Middle frontal gyrus (tissue), 1 donor: ENCODE data around the gene BCLAF3.

Experiments used
- DNase-seq: peaks from one replicate; pipeline ENCODE4 v3.0.0-alpha.2; 2015; ENCODE audit warnings: low spot score; ENCODE audit errors: extremely low spot score

BCLAF3 gene

GRCh38 chrX:19990556-19991349 lies at the start of gene BCLAF3:
BCLAF3 (minus strand) TSS chrX:19991061; CDS start chrX:19970264, 20,797 bp downstream.
- peak; percentile 74 for DNase-seq

- no peak for DNase-seq
Measured at GRCh38 chrX:20038966-20039365, 48.1 kb upstream of the BCLAF3 start.

GRCh38 chrX:20037186-20037585 lies 46.3 kb upstream of the BCLAF3 start:
- DNase-seq: no peak

GRCh38 chrX:20032201-20032600 lies 41.3 kb upstream of the BCLAF3 start:
- no peak for DNase-seq

DNA sequence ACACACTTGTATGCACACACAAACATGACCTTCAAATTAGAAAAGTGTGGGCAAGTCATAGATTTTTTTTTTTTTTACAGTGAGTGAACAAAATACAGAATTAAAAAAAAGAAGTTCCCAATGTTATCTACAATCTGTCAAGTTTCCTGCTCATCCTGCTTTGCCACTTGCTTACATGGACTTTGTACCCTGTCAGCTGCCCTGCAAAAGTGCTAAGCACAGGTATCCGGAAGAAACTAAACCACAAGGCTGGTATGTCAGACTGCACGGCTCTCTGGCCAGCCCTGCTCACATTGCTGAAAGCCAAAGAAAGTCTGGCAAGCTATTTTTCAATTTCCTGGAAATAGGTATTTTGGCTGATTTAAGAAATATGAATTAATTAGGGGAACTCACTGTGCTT lies 38.9 kb upstream of the BCLAF3 start:
- no peak for DNase-seq

- DNase-seq: no peak
Measured at GRCh38 chrX:20028588-20028987, 37.7 kb upstream of the BCLAF3 start.

- DNase-seq: no peak
Measured at GRCh38 chrX:20026278-20026677, 35.4 kb upstream of the BCLAF3 start.

GRCh38 chrX:20019672-20020365 lies 29.0 kb upstream of the BCLAF3 start:
- DNase-seq: no peak

- no peak for DNase-seq
Measured at GRCh38 chrX:20016616-20016945, 25.7 kb upstream of the BCLAF3 start.

DNA sequence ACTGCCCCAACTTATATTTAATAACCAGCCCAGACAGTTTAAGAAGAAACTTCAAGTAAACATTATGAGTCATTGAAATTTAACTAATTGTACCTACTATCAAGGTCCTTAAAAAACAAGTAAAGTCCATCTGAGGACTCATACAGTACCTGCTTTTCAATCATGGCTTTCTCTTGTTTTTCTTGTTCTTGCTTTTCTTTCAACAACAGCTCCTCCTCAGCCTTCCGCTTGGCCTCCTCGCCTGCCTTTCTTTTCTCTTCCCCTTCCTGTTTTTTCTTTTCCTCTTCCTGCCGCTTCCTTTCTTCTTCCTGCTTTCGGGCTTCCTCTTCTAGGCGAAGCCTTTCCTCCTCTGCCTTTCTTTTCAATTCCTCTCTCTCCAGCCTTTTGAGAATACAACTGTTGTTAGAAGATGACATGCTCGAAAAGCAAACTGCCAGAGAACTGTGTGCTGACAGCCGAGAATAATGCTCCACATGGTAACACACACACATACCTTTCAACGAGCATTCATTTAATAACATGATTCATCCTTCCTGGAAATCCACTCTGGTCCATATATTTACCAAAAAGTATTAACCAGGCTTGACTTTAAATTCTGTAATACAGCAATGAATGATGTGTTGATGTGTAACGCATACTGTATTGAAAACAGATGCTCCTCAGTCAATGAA lies 25.2 kb upstream of the BCLAF3 start:
- no peak for DNase-seq

DNA sequence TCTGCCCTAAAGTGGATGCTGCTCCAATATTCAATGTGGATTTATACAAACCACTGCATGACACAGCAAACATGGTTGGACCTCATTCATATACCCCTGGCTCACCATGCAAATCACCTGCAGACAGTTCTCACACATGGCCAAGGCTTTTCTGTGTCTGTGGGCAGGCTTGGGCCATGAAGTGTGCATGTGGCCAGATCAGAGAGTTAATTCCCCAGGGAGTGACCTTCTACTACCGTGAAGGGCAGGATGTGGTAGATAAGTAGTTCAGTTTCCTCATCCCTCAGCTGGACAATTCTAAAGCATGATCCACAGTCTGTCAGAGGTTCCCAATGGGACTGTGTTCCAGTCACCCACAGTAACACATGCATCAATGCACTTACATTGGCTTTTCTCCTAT lies 24.6 kb upstream of the BCLAF3 start:
- no peak for DNase-seq

GRCh38 chrX:20011608-20012007 lies 20.7 kb upstream of the BCLAF3 start:
- DNase-seq: no peak

DNA sequence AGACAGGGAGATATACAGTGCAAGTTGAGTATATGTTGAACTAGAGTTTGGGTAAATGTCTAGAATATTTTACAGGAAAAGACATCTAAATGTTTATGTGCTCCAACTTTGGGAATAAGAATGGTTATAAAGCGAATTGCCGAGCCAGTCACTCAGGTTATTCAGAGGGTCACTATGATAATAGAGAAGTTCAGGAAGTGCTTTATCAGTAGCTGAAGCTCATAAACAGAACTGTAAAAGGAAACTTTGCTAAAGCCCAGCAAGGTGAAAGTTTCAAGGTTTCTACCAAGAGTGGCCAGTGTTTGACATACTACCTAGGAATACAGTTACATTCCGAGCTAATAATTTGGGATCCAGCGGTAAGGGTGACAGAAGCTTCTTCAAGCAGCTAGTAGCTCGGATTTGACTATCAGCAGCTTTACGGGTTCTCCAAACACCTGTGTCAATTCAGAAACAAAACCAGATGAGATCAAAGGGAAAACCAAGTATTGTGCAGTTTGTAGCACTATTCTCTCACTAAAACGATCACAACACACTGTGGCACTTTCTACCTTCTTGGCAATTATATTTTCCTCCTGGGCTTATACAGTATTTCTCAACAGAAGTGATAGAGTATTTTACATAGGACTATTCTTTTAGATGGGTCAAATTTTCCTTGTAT lies 17.2 kb upstream of the BCLAF3 start:
- DNase-seq: no peak

GRCh38 chrX:20005883-20006282 lies 15.0 kb upstream of the BCLAF3 start:
- DNase-seq: no peak

- DNase-seq: no peak
Measured at GRCh38 chrX:20001588-20001987, 10.7 kb upstream of the BCLAF3 start.

- DNase-seq: no peak
Measured at GRCh38 chrX:19991350-19991718, 473 bp upstream of the BCLAF3 start.

GRCh38 chrX:19990151-19990555 lies 708 bp downstream of the BCLAF3 start:
- DNase-seq: no peak

GRCh38 chrX:19987856-19988255 lies 3.0 kb downstream of the BCLAF3 start:
- no peak for DNase-seq

- no peak for DNase-seq
Measured at GRCh38 chrX:19986531-19986930, 4.3 kb downstream of the BCLAF3 start.

DNA sequence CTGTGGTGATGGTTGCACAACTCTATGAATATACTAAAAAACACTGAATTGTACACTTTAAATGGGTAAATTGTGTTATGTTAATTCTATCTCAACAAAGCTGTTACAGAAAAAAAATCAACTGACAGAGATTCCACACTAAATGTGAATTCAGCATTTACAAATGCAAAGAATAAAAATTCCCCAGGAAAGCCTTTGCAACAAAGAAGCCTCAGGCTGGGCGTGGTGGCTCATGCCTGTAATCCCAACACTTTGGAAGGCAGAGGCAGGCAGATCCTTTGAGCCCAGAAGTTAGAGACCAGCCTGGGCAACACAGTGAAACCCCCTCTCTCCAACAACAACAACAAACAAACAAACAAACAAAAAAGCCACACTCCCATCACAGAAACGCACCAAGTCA lies 8.9 kb downstream of the BCLAF3 start:
- DNase-seq: no peak

- no peak for DNase-seq
Measured at GRCh38 chrX:19975845-19976244, 15.0 kb downstream of the BCLAF3 start.

GRCh38 chrX:19972984-19973383 lies 17.9 kb downstream of the BCLAF3 start:
- DNase-seq: no peak
